Neural cell (in vitro differentiated cells): ENCODE data around the gene TCF12. TPM values are rescaled to one million over a fixed set of nuclear protein-coding genes. Genes with fewer than 3 reads are reported as not detected.

ENCODE experiments used
- H2AFZ ChIP-seq: fragments of 200-600, 300-800 bp; sonication (generic), shearing (Covaris generic); 2 replicates; pipeline ENCODE4 v1.6.0; 2014; ENCODE audit warnings: low read depth, mild to moderate bottlenecking, antibody characterized with exemption, low read length, moderate library complexity
- H3F3A ChIP-seq: fragments of 200-600 bp; shearing (Covaris generic); 2 replicates; pipeline ENCODE4 v1.6.1; 2016; ENCODE audit warnings: mild to moderate bottlenecking, moderate library complexity, mixed read lengths, antibody characterized with exemption, low read length; ENCODE audit not compliant: insufficient read depth, poor library complexity, severe bottlenecking
- H3K27ac ChIP-seq: fragments of 200-600, 300-800 bp; sonication (generic), shearing (Covaris generic); 2 replicates; pipeline ENCODE4 v1.5.1; 2014; ENCODE audit warnings: mild to moderate bottlenecking, low read length, moderate library complexity
- H3K27me3 ChIP-seq: fragments of 300-800, 200-600 bp; sonication (generic), shearing (Covaris generic); 2 replicates; pipeline ENCODE4 v1.6.0; 2014; ENCODE audit warnings: mild to moderate bottlenecking, low read depth, low read length, moderate library complexity; ENCODE audit not compliant: insufficient read depth
- H3K36me3 ChIP-seq: fragments of 300-800, 200-600 bp; sonication (generic), shearing (Covaris generic); 2 replicates; pipeline ENCODE4 v1.5.1; 2014; ENCODE audit warnings: mild to moderate bottlenecking, antibody characterized with exemption, low read length, moderate library complexity; ENCODE audit not compliant: insufficient read depth
- H3K4me2 ChIP-seq: fragments of 300-800, 200-600 bp; sonication (generic), shearing (Covaris generic); 2 replicates; pipeline ENCODE4 v1.6.0; 2014; ENCODE audit warnings: mild to moderate bottlenecking, low read length
- H3K4me3 ChIP-seq: fragments of 300-800, 200-600 bp; sonication (generic), shearing (Covaris generic); 2 replicates; pipeline ENCODE4 v1.5.1; 2014; ENCODE audit warnings: mild to moderate bottlenecking, low read length, moderate library complexity
- H3K79me2 ChIP-seq: fragments of 200-600 bp; shearing (Covaris generic); replicated peaks from 2 replicates; pipeline ENCODE4 v1.6.0; 2014; ENCODE audit warnings: mild to moderate bottlenecking, low read length, moderate library complexity; ENCODE audit not compliant: insufficient read depth
- H3K9ac ChIP-seq: fragments of 300-800, 200-600 bp; sonication (generic), shearing (Covaris generic); 2 replicates; pipeline ENCODE4 v1.6.1; 2016; ENCODE audit warnings: mild to moderate bottlenecking, low read length, mixed read lengths
- H3K9me2 ChIP-seq: fragments of 200-600 bp; shearing (Covaris generic); 2 replicates; pipeline ENCODE4 v1.6.1; 2016; ENCODE audit warnings: mild to moderate bottlenecking, low read length, mixed read lengths; ENCODE audit not compliant: insufficient read depth
- H3K9me3 ChIP-seq: fragments of 200-600, 300-800 bp; sonication (generic), shearing (Covaris generic); 2 replicates; pipeline ENCODE4 v1.6.1; 2016; ENCODE audit warnings: mild to moderate bottlenecking, mixed run types, low read length, moderate library complexity, mixed read lengths
- H4K20me1 ChIP-seq: fragments of 200-600 bp; shearing (Covaris generic); 2 replicates; pipeline ENCODE4 v1.6.1; 2016; ENCODE audit warnings: mild to moderate bottlenecking, mixed run types; ENCODE audit not compliant: insufficient read depth
- EP300 ChIP-seq: fragments of 450-650 bp; conservative IDR thresholded peaks from 2 replicates; pipeline ENCODE4 v1.6.1; 2014; ENCODE audit warnings: antibody characterized with exemption, mild to moderate bottlenecking, moderate library complexity; ENCODE audit not compliant: poor library complexity, severe bottlenecking
- EZH2 ChIP-seq: fragments of 200-600, 300-800 bp; shearing (Covaris generic), sonication (generic); IDR thresholded peaks from 2 replicates; pipeline ENCODE4 v1.6.1; 2014; ENCODE audit warnings: antibody characterized with exemption, low read length, borderline replicate concordance, mild to moderate bottlenecking; ENCODE audit not compliant: insufficient read depth, poor library complexity, severe bottlenecking
- MXI1 ChIP-seq: fragments of 450-650 bp; conservative IDR thresholded peaks from 2 replicates; pipeline ENCODE4 v1.6.1; 2014; ENCODE audit warnings: antibody characterized with exemption, mild to moderate bottlenecking; ENCODE audit not compliant: poor library complexity, severe bottlenecking
- POLR2AphosphoS5 ChIP-seq: IDR thresholded peaks from 2 replicates; pipeline ENCODE4 v1.6.1; 2012
- RAD21 ChIP-seq: fragments of 450-650 bp; conservative IDR thresholded peaks from 2 replicates; pipeline ENCODE4 v1.6.1; 2014; ENCODE audit warnings: antibody characterized with exemption, mild to moderate bottlenecking, moderate library complexity
- SMC3 ChIP-seq: fragments of 450-650 bp; conservative IDR thresholded peaks from 2 replicates; pipeline ENCODE4 v1.6.1; 2014; ENCODE audit warnings: antibody characterized with exemption, mild to moderate bottlenecking, moderate library complexity; ENCODE audit not compliant: poor library complexity
- TAF1 ChIP-seq: IDR thresholded peaks from 2 replicates; pipeline ENCODE4 v1.6.1; 2012; ENCODE audit warnings: low read depth
- polyA plus RNA-seq: library from polyadenylated mRNA; depleted of rRNA; stranded (reverse); fragments of >200 nt; gene quantifications from 2 replicates; pipeline ENCODE4 v1.2.3, GENCODE V29; 2014
- TF ChIP-seq, protein P1 (sequence below): IDR thresholded peaks from 2 replicates; pipeline ENCODE4 v1.6.1; 2012; ENCODE audit warnings: borderline replicate concordance
- TF ChIP-seq, protein P2 (sequence below): fragments of 450-650 bp; IDR thresholded peaks from 2 replicates; pipeline ENCODE4 v1.5.1; 2014; ENCODE audit warnings: antibody characterized with exemption, mild to moderate bottlenecking, moderate library complexity; ENCODE audit not compliant: poor library complexity, severe bottlenecking

Gene TCF12
- polyA plus RNA-seq, 1 donor from 2014 or later, result 52.7 TPM

DNA sequence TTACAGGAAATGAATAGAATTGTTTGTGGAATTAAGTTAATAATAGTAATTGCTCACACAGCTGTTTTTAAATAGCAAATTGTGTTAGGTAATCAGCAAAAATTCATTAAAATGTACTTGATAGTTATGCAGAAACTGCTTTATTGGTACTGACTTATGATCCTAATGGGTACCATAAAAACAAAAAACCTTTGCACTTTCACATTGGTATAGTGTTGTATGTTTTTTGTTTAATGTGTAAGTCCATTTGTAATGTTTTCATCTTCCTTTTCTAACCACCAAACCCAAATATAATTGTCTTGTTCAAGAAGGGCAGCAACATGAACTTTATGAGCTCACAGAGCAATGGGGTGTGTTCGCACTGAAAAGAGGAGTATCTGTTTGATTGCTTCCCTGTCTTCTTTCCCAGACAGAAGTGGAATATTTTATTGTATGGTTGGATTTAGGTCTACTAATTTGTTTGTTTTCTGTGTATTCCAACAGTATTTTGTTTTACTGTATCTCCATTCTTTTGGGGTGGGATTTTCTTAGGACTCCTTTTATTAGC is 135.8 kb downstream of the TCF12 start:
- no peak overlapping the region for H3K27ac ChIP-seq
- H3K4me3 ChIP-seq, result no peak overlapping the region
- no peaks in the 10 kb centered on the region for H3F3A ChIP-seq
- H3K27me3 ChIP-seq, result no peaks in the 10 kb centered on the region
- no peak overlapping the region for H2AFZ ChIP-seq
- no peak overlapping the region for H3K9ac ChIP-seq
- no peaks in the 10 kb centered on the region for H3K9me2 ChIP-seq
- H3K79me2 ChIP-seq, result peaks cover 67% of the 10 kb centered on the region
- no peaks in the 10 kb centered on the region for H3K9me3 ChIP-seq
- no peaks in the 10 kb centered on the region for H4K20me1 ChIP-seq
- TF ChIP-seq MXI1 (no peak), EZH2 (no peak), SMC3 (no peak), TAF1 (no peak), EP300 (no peak), POLR2AphosphoS5 (no peak), RAD21 (no peak)
- TF ChIP-seq, protein P1, sequence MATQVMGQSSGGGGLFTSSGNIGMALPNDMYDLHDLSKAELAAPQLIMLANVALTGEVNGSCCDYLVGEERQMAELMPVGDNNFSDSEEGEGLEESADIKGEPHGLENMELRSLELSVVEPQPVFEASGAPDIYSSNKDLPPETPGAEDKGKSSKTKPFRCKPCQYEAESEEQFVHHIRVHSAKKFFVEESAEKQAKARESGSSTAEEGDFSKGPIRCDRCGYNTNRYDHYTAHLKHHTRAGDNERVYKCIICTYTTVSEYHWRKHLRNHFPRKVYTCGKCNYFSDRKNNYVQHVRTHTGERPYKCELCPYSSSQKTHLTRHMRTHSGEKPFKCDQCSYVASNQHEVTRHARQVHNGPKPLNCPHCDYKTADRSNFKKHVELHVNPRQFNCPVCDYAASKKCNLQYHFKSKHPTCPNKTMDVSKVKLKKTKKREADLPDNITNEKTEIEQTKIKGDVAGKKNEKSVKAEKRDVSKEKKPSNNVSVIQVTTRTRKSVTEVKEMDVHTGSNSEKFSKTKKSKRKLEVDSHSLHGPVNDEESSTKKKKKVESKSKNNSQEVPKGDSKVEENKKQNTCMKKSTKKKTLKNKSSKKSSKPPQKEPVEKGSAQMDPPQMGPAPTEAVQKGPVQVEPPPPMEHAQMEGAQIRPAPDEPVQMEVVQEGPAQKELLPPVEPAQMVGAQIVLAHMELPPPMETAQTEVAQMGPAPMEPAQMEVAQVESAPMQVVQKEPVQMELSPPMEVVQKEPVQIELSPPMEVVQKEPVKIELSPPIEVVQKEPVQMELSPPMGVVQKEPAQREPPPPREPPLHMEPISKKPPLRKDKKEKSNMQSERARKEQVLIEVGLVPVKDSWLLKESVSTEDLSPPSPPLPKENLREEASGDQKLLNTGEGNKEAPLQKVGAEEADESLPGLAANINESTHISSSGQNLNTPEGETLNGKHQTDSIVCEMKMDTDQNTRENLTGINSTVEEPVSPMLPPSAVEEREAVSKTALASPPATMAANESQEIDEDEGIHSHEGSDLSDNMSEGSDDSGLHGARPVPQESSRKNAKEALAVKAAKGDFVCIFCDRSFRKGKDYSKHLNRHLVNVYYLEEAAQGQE, result no peak
- TF ChIP-seq, protein P2, sequence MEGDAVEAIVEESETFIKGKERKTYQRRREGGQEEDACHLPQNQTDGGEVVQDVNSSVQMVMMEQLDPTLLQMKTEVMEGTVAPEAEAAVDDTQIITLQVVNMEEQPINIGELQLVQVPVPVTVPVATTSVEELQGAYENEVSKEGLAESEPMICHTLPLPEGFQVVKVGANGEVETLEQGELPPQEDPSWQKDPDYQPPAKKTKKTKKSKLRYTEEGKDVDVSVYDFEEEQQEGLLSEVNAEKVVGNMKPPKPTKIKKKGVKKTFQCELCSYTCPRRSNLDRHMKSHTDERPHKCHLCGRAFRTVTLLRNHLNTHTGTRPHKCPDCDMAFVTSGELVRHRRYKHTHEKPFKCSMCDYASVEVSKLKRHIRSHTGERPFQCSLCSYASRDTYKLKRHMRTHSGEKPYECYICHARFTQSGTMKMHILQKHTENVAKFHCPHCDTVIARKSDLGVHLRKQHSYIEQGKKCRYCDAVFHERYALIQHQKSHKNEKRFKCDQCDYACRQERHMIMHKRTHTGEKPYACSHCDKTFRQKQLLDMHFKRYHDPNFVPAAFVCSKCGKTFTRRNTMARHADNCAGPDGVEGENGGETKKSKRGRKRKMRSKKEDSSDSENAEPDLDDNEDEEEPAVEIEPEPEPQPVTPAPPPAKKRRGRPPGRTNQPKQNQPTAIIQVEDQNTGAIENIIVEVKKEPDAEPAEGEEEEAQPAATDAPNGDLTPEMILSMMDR, result no peak
- H3K36me3 ChIP-seq, result no peaks in the 10 kb centered on the region
- H3K4me2 ChIP-seq, result no peak overlapping the region

GRCh38 chr15:57056357-57056756 is 137.9 kb downstream of the TCF12 start:
- TF ChIP-seq MXI1, result no peak
- no peak for TF ChIP-seq TAF1
- TF ChIP-seq, protein P1, result no peak
- no peak for TF ChIP-seq EZH2
- no peak for TF ChIP-seq RAD21
- no peak for TF ChIP-seq POLR2AphosphoS5
- no peak for TF ChIP-seq SMC3
- TF ChIP-seq, protein P2, result no peak
- no peak for TF ChIP-seq EP300
- Histone ChIP-seq H3K4me2 (no peak overlapping the region), H3K27ac (no peak overlapping the region)

More at GRCh38 chr15:57056357-57056756, 137.9 kb downstream of the TCF12 start:
- H3K9me3 ChIP-seq, result no peaks in the 10 kb centered on the region
- H3K4me3 ChIP-seq, result no peak overlapping the region
- no peaks in the 10 kb centered on the region for H4K20me1 ChIP-seq
- no peaks in the 10 kb centered on the region for H3K27me3 ChIP-seq
- no peaks in the 10 kb centered on the region for H3K36me3 ChIP-seq
- no peak overlapping the region for H3K9ac ChIP-seq
- no peaks in the 10 kb centered on the region for H3K9me2 ChIP-seq
- no peaks in the 10 kb centered on the region for H3F3A ChIP-seq
- H3K79me2 ChIP-seq, result peaks cover 58% of the 10 kb centered on the region
- H2AFZ ChIP-seq, result no peak overlapping the region
